GM18519 (cell line): Measurements from ENCODE around the gene IPO7.
"Not testable (repeated sequence)": the region's sequence is repeated elsewhere in the genome, so short reads cannot be mapped to it uniquely, and the experiment has no call there.

Experiments used
- ATAC-seq: cut with Tn5 transposase; IDR thresholded peaks from one replicate; pipeline ENCODE4 v1.9.1; 2021; ENCODE audit warnings: mild to moderate bottlenecking, moderate library complexity; ENCODE audit not compliant: unreplicated experiment, low FRiP score

The IPO7 gene

GRCh38 chr11:9384535-9385326, at the start of gene IPO7:
Gene IPO7 (plus strand): TSS chr11:9384652. CDS start chr11:9384764, 112 bp downstream.
- peak; percentile 86 for ATAC-seq

- no peak for ATAC-seq
Observed at GRCh38 chr11:9341638-9342178, 42.7 kb upstream of the IPO7 start.

GRCh38 chr11:9344061-9344680, 40.3 kb upstream of the IPO7 start:
- no peak for ATAC-seq

- no peak for ATAC-seq
Observed at GRCh38 chr11:9347100-9347499, 37.4 kb upstream of the IPO7 start.

GRCh38 chr11:9347779-9348178, 36.7 kb upstream of the IPO7 start:
- not testable (repeated sequence) for ATAC-seq

GRCh38 chr11:9351321-9351881, 33.1 kb upstream of the IPO7 start:
- ATAC-seq = no peak

- ATAC-seq = no peak
Observed at GRCh38 chr11:9357041-9357440, 27.4 kb upstream of the IPO7 start.

GRCh38 chr11:9360862-9361622, 23.4 kb upstream of the IPO7 start:
- ATAC-seq = not testable (repeated sequence)

GRCh38 chr11:9362393-9362863, 22.0 kb upstream of the IPO7 start:
- ATAC-seq = no peak

GRCh38 chr11:9363954-9364912, 20.2 kb upstream of the IPO7 start:
- peak; percentile 78 for ATAC-seq

- ATAC-seq = no peak
Observed at GRCh38 chr11:9367551-9367950, 16.9 kb upstream of the IPO7 start.

GRCh38 chr11:9377036-9377435, 7.4 kb upstream of the IPO7 start:
- ATAC-seq = no peak

GRCh38 chr11:9379041-9379440, 5.4 kb upstream of the IPO7 start:
- no peak for ATAC-seq

- no peak for ATAC-seq
Observed at GRCh38 chr11:9380773-9381172, 3.7 kb upstream of the IPO7 start.

GRCh38 chr11:9385327-9385899, 961 bp downstream of the IPO7 start:
- no peak for ATAC-seq

- no peak for ATAC-seq
Observed at GRCh38 chr11:9386086-9386485, 1.6 kb downstream of the IPO7 start.

- no peak for ATAC-seq
Observed at GRCh38 chr11:9386901-9387300, 2.4 kb downstream of the IPO7 start.

GRCh38 chr11:9396310-9396709, 11.9 kb downstream of the IPO7 start:
- ATAC-seq = no peak

- no peak for ATAC-seq
Observed at GRCh38 chr11:9396752-9397151, 12.3 kb downstream of the IPO7 start.
